HTERT RPE-1 (cell line): ENCODE data around the gene LTBP1.
"Not testable (repeated sequence)": the region's sequence is repeated elsewhere in the genome, so short reads cannot be mapped to it uniquely, and the experiment has no call there.

Experiments
- in situ Hi-C: fragments of 300-500 bp; cut with MboI; formaldehyde crosslinking; loops from 4 replicates; pipeline ENCODE4 v1.14.3; 2020; ENCODE audit warnings: low sequenced_read_pairs

The LTBP1 gene

GRCh38 chr2:33366473-33366872 is 419.7 kb downstream of the LTBP1 start:
- in situ Hi-C loops: no loop called here

- in situ Hi-C loops: not testable (repeated sequence)
Observed at GRCh38 chr2:33368524-33368923, 421.8 kb downstream of the LTBP1 start.

- in situ Hi-C loops: no loop called here
Observed at GRCh38 chr2:33369191-33369590, 422.4 kb downstream of the LTBP1 start.

GRCh38 chr2:33370636-33371265 is 424.0 kb downstream of the LTBP1 start:
- in situ Hi-C loops: no loop called here

- in situ Hi-C loops: no loop called here
Observed at GRCh38 chr2:33371304-33372090, 424.7 kb downstream of the LTBP1 start.

- in situ Hi-C loops: no loop called here
Observed at GRCh38 chr2:33372940-33373553, 426.3 kb downstream of the LTBP1 start.

GRCh38 chr2:33373986-33374385 is 427.2 kb downstream of the LTBP1 start:
- in situ Hi-C loops: no loop called here

GRCh38 chr2:33375054-33375453 is 428.3 kb downstream of the LTBP1 start:
- in situ Hi-C loops: no loop called here

GRCh38 chr2:33377048-33377447 is 430.3 kb downstream of the LTBP1 start:
- in situ Hi-C loops: no loop called here

GRCh38 chr2:33378556-33379210 is 431.9 kb downstream of the LTBP1 start:
- in situ Hi-C loops: no loop called here

GRCh38 chr2:33380001-33380609 is 433.4 kb downstream of the LTBP1 start:
- in situ Hi-C loops: no loop called here

- in situ Hi-C loops: no loop called here
Observed at GRCh38 chr2:33380719-33381118, 434.0 kb downstream of the LTBP1 start.

- in situ Hi-C loops: no loop called here
Observed at GRCh38 chr2:33381301-33381858, 434.6 kb downstream of the LTBP1 start.

- in situ Hi-C loops: no loop called here
Observed at GRCh38 chr2:33383855-33384598, 437.3 kb downstream of the LTBP1 start.

GRCh38 chr2:33384599-33384961 is 437.8 kb downstream of the LTBP1 start:
- in situ Hi-C loops: no loop called here

- in situ Hi-C loops: no loop called here
Observed at GRCh38 chr2:33388996-33389395, 442.2 kb downstream of the LTBP1 start.

- in situ Hi-C loops: not testable (repeated sequence)
Observed at GRCh38 chr2:33389695-33390094, 442.9 kb downstream of the LTBP1 start.

GRCh38 chr2:33391529-33392255 is 444.9 kb downstream of the LTBP1 start:
- in situ Hi-C loops: no loop called here

- in situ Hi-C loops: no loop called here
Observed at GRCh38 chr2:33392366-33392765, 445.6 kb downstream of the LTBP1 start.

- in situ Hi-C loops: no loop called here
Observed at GRCh38 chr2:33395034-33395433, 448.3 kb downstream of the LTBP1 start.
